GM12878 (cell line): ENCODE data around the gene EHD1. TPM values are rescaled to one million over a fixed set of nuclear protein-coding genes. Genes with fewer than 3 reads are reported as not detected.
A peak's percentile ranks its signal among the peaks of the same experiment; 100 is the strongest.

Experiments
- CBFB ChIP-seq: IDR thresholded peaks from 2 replicates; pipeline ENCODE4 v1.6.1; 2016; ENCODE audit warnings: antibody characterized with exemption, low read depth
- CREB1 ChIP-seq: IDR thresholded peaks from 2 replicates; pipeline ENCODE4 v1.6.1; 2012; ENCODE audit warnings: low read depth, mild to moderate bottlenecking, inconsistent platforms
- EGR1 ChIP-seq, 2 experiments: IDR thresholded peaks; 1 replicate in 1 of 2; 2 replicates in 1 of 2; pipeline ENCODE4 v1.6.1; 2011 to 2012; ENCODE audit warnings: low read depth in 2 of 2, low read length in 2 of 2, borderline replicate concordance in 1 of 2, mild to moderate bottlenecking in 1 of 2, moderate library complexity in 1 of 2
- EZH2 ChIP-seq: IDR thresholded peaks from 2 replicates; pipeline ENCODE4 v1.6.1; 2012; ENCODE audit warnings: low read depth, mild to moderate bottlenecking, control low read depth, inconsistent platforms, low read length, borderline replicate concordance; ENCODE audit not compliant: control insufficient read depth
- GABPA ChIP-seq: IDR thresholded peaks from 2 replicates; pipeline ENCODE4 v1.6.1; 2014; ENCODE audit warnings: antibody characterized with exemption, low read depth, mild to moderate bottlenecking, inconsistent platforms
- NR2F1 ChIP-seq: fragments of 450-650 bp; conservative IDR thresholded peaks from 2 replicates; pipeline ENCODE4 v1.6.1; 2017; ENCODE audit warnings: mild to moderate bottlenecking
- PAX5 ChIP-seq: IDR thresholded peaks from 2 replicates; pipeline ENCODE4 v1.6.1; 2011; ENCODE audit warnings: low read depth, low read length, borderline replicate concordance
- POLR2AphosphoS5 ChIP-seq: IDR thresholded peaks from 2 replicates; pipeline ENCODE4 v1.6.1; 2011; ENCODE audit warnings: mild to moderate bottlenecking, low read length, inconsistent platforms
- SMAD1 ChIP-seq: fragments of 450-650 bp; IDR thresholded peaks from 2 replicates; pipeline ENCODE4 v1.6.1; 2018; ENCODE audit warnings: mild to moderate bottlenecking, low read depth; ENCODE audit not compliant: partially characterized antibody
- TCF12 ChIP-seq: IDR thresholded peaks from 2 replicates; pipeline ENCODE4 v1.6.1; 2011; ENCODE audit warnings: low read depth, mild to moderate bottlenecking, low read length
- TCF3 ChIP-seq: IDR thresholded peaks from 2 replicates; pipeline ENCODE4 v1.6.1; 2012; ENCODE audit warnings: low read depth, mild to moderate bottlenecking, low read length, borderline replicate concordance; ENCODE audit not compliant: insufficient read depth
- TCF7 ChIP-seq: IDR thresholded peaks from 2 replicates; pipeline ENCODE4 v1.6.1; 2014; ENCODE audit warnings: antibody characterized with exemption, borderline replicate concordance
- ZNF217 ChIP-seq: fragments of 450-650 bp; IDR thresholded peaks from 2 replicates; pipeline ENCODE4 v1.6.1; 2017; ENCODE audit warnings: antibody characterized with exemption, mild to moderate bottlenecking
- ZNF384 ChIP-seq: IDR thresholded peaks from 2 replicates; pipeline ENCODE4 v1.6.1; 2012; ENCODE audit warnings: low read depth, mild to moderate bottlenecking, low read length, improper control_type of control experiment, borderline replicate concordance
- polyA plus RNA-seq, 11 experiments: library from polyadenylated mRNA; depleted of rRNA in 4 of 11; unstranded in 6 of 11; stranded (reverse) in 5 of 11; fragments of >200 nt; fragmentation: Nextera tagmentation in 4 of 11; fragmentation: Illumina TruSeq in 1 of 11; extraction: Ambion mirVana in 4 of 11; extraction: Trizol in 1 of 11; gene quantifications; 1 replicate in 1 of 11; 2 replicates in 10 of 11; pipeline versions ENCODE4 v1.2.1 to v1.2.3, GENCODE V29; 2011 to 2016; ENCODE audit warnings: inconsistent platforms in 2 of 11, missing spikeins in 2 of 11, low read depth in 1 of 11
- total RNA-seq, 4 experiments: library from RNA; depleted of rRNA in 3 of 4; stranded (reverse); fragments of >200 nt in 3 of 4; fragmentation: Illumina TruSeq in 1 of 4; extraction: Trizol in 1 of 4; gene quantifications; 2 replicates each; pipeline versions ENCODE4 v1.2.1 to v1.2.3, GENCODE V29; 2013 to 2021
- TF ChIP-seq, protein P1 (sequence below): fragments of 450-650 bp; IDR thresholded peaks from 2 replicates; pipeline ENCODE4 v1.6.1; 2017; ENCODE audit warnings: low read depth, mild to moderate bottlenecking, moderate library complexity
- TF ChIP-seq, protein P2 (sequence below): fragments of 150-350 bp; IDR thresholded peaks from 2 replicates; pipeline ENCODE4 v1.6.1; 2014; ENCODE audit warnings: mild to moderate bottlenecking, low read depth, low read length
- TF ChIP-seq, protein P3 (sequence below): IDR thresholded peaks from 2 replicates; pipeline ENCODE4 v1.6.1; 2011; ENCODE audit warnings: borderline replicate concordance, low read depth, mild to moderate bottlenecking, moderate library complexity, mixed read lengths, low read length; ENCODE audit not compliant: insufficient read depth; ENCODE audit errors: extremely low read length
- TF ChIP-seq, protein P4 (sequence below): fragments of 150-350 bp; IDR thresholded peaks from 2 replicates; pipeline ENCODE4 v1.6.1; 2016; ENCODE audit warnings: low read depth, low read length
- TF ChIP-seq, protein P5 (sequence below): fragments of 450-650 bp; formaldehyde crosslinking; IDR thresholded peaks from 2 replicates; pipeline ENCODE4 v1.4.0; 2022; ENCODE audit warnings: mild to moderate bottlenecking, moderate library complexity

Gene EHD1
- total and polyA plus RNA-seq, 10 of the 15 experiments (the other 5 are each of a cell fraction or from before 2014, with no cell fraction given), result 1.0 to 165 (median 66.5) TPM

DNA sequence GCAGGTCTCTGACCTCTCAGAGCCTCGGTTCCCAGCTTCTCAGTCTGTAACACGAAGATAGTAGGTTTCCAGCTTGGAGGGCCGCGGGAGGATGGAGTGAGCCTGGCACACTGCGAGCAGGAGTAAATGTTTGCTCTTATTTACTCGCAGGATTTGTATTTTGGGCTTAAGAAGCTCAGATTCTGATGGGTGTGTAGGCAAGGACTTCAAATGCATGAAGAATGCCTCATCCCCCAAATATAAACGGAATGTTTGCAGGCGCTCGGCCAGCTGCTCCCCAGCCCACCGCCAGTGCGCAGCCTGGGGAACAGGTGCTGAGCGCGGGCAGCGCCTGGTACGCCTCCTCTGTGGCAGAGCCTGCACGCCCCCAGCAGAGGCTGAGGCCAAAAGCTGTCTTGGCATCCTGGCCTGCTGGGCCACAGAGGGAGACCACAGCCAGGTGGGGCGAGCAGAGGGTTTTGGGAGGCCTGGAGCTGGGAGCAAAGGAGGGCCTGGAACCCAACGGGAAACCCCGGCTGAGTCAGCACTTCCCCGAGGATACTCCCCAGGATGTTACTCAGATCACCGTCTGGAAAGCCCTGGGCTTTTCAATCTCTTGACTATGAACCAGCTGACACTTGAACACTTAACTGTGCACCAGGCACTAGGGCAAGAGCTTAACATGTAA, 9.4 kb downstream of the EHD1 start (continued):
- TF ChIP-seq, protein P1, sequence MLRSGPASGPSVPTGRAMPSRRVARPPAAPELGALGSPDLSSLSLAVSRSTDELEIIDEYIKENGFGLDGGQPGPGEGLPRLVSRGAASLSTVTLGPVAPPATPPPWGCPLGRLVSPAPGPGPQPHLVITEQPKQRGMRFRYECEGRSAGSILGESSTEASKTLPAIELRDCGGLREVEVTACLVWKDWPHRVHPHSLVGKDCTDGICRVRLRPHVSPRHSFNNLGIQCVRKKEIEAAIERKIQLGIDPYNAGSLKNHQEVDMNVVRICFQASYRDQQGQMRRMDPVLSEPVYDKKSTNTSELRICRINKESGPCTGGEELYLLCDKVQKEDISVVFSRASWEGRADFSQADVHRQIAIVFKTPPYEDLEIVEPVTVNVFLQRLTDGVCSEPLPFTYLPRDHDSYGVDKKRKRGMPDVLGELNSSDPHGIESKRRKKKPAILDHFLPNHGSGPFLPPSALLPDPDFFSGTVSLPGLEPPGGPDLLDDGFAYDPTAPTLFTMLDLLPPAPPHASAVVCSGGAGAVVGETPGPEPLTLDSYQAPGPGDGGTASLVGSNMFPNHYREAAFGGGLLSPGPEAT, result 0 out of 2 replicates have a peak, but pooled peaks have one; percentile 13
- TF ChIP-seq, protein P2, sequence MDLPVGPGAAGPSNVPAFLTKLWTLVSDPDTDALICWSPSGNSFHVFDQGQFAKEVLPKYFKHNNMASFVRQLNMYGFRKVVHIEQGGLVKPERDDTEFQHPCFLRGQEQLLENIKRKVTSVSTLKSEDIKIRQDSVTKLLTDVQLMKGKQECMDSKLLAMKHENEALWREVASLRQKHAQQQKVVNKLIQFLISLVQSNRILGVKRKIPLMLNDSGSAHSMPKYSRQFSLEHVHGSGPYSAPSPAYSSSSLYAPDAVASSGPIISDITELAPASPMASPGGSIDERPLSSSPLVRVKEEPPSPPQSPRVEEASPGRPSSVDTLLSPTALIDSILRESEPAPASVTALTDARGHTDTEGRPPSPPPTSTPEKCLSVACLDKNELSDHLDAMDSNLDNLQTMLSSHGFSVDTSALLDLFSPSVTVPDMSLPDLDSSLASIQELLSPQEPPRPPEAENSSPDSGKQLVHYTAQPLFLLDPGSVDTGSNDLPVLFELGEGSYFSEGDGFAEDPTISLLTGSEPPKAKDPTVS, result no peak
- peak; percentile 50; the same call in 1 of the 2 replicates for TF ChIP-seq TCF12
- no peak for TF ChIP-seq CREB1
- no peak for TF ChIP-seq ZNF217
- TF ChIP-seq SMAD1, result no peak
- no peak for TF ChIP-seq TCF7
- peak; percentile 23 for TF ChIP-seq POLR2AphosphoS5
- no peak for TF ChIP-seq CBFB
- TF ChIP-seq, protein P3, sequence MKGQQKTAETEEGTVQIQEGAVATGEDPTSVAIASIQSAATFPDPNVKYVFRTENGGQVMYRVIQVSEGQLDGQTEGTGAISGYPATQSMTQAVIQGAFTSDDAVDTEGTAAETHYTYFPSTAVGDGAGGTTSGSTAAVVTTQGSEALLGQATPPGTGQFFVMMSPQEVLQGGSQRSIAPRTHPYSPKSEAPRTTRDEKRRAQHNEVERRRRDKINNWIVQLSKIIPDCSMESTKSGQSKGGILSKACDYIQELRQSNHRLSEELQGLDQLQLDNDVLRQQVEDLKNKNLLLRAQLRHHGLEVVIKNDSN, result no peak
- TF ChIP-seq, protein P4, sequence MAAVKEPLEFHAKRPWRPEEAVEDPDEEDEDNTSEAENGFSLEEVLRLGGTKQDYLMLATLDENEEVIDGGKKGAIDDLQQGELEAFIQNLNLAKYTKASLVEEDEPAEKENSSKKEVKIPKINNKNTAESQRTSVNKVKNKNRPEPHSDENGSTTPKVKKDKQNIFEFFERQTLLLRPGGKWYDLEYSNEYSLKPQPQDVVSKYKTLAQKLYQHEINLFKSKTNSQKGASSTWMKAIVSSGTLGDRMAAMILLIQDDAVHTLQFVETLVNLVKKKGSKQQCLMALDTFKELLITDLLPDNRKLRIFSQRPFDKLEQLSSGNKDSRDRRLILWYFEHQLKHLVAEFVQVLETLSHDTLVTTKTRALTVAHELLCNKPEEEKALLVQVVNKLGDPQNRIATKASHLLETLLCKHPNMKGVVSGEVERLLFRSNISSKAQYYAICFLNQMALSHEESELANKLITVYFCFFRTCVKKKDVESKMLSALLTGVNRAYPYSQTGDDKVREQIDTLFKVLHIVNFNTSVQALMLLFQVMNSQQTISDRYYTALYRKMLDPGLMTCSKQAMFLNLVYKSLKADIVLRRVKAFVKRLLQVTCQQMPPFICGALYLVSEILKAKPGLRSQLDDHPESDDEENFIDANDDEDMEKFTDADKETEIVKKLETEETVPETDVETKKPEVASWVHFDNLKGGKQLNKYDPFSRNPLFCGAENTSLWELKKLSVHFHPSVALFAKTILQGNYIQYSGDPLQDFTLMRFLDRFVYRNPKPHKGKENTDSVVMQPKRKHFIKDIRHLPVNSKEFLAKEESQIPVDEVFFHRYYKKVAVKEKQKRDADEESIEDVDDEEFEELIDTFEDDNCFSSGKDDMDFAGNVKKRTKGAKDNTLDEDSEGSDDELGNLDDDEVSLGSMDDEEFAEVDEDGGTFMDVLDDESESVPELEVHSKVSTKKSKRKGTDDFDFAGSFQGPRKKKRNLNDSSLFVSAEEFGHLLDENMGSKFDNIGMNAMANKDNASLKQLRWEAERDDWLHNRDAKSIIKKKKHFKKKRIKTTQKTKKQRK, result no peak
- no peak for TF ChIP-seq EZH2
- TF ChIP-seq, protein P5, sequence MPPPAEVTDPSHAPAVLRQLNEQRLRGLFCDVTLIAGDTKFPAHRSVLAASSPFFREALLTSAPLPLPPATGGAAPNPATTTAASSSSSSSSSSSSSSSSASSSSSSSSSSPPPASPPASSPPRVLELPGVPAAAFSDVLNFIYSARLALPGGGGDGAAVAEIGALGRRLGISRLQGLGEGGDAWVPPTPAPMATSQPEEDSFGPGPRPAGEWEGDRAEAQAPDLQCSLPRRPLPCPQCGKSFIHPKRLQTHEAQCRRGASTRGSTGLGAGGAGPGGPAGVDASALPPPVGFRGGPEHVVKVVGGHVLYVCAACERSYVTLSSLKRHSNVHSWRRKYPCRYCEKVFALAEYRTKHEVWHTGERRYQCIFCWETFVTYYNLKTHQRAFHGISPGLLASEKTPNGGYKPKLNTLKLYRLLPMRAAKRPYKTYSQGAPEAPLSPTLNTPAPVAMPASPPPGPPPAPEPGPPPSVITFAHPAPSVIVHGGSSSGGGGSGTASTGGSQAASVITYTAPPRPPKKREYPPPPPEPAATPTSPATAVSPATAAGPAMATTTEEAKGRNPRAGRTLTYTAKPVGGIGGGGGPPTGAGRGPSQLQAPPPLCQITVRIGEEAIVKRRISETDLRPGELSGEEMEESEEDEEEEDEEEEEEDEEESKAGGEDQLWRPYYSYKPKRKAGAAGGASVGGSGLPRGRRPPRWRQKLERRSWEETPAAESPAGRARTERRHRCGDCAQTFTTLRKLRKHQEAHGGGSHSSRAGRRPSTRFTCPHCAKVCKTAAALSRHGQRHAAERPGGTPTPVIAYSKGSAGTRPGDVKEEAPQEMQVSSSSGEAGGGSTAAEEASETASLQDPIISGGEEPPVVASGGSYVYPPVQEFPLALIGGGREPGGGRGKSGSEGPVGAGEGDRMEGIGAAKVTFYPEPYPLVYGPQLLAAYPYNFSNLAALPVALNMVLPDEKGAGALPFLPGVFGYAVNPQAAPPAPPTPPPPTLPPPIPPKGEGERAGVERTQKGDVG (CRISPR knock-in tag), result no peak
- peak; percentile 61; the same call in 1 of the 2 replicates for TF ChIP-seq TCF3
- TF ChIP-seq GABPA, result no peak
- no peak for TF ChIP-seq NR2F1
- TF ChIP-seq PAX5, result no peak
- no peak for TF ChIP-seq EGR1 (IDR thresholded peaks at IDR 0.05; ENCODE audit: borderline replicate concordance in 1 of 2, low read depth in 2 of 2, low read length in 2 of 2)
- no peak for TF ChIP-seq ZNF384
